CD4-positive, alpha-beta T cell (primary cell): Measurements from ENCODE around the gene SPRYD3. TPM values are rescaled to one million over a fixed set of nuclear protein-coding genes. Genes with fewer than 3 reads are reported as not detected.
A peak's percentile ranks its signal among the peaks of the same experiment; 100 is the strongest.

ENCODE experiments used
- ATAC-seq: fragments of 200-7000 bp; cut with Tn5 transposase; one replicate; pipeline ENCODE4 v1.10.0; 2022; ENCODE audit warnings: mild to moderate bottlenecking; ENCODE audit not compliant: poor library complexity
- CTCF ChIA-PET: fragments of 350-600 bp; sonication (Branson Sonifier 250); formaldehyde crosslinking; loops from one replicate; lab custom pipeline; 2021; ENCODE audit warnings: antibody characterized with exemption, inconsistent platforms; lab: Charles Lee
- POLR2A ChIA-PET: fragments of 350-600 bp; sonication (Branson Sonifier 250); formaldehyde crosslinking; loops from one replicate; lab custom pipeline; 2021; ENCODE audit warnings: antibody characterized with exemption, inconsistent platforms; lab: Charles Lee
- DNase-seq, 14 experiments: peaks; one replicate each; pipeline ENCODE4 v3.0.0-alpha.2; 2013 to 2020; ENCODE audit warnings: mixed read lengths in 2 of 14
- H3K27ac ChIP-seq, 2 donors: one replicate each; pipeline versions ENCODE4 v1.5.1 to v1.7.0; 2013; ENCODE audit warnings: low read length in 2 of 2, low read depth in 1 of 2, mild to moderate bottlenecking in 1 of 2
- H3K27me3 ChIP-seq, 2 experiments: 1 replicate in 1 of 2; 2 replicates in 1 of 2; pipeline versions ENCODE4 v1.6.1 to v1.7.0; 2013; ENCODE audit warnings: low read length in 2 of 2, control low read depth in 1 of 2, mild to moderate bottlenecking in 1 of 2, moderate library complexity in 1 of 2; ENCODE audit not compliant: insufficient read depth in 2 of 2, control insufficient read depth in 1 of 2
- H3K36me3 ChIP-seq: one replicate; pipeline ENCODE4 v1.6.1; 2013; ENCODE audit warnings: low read length, control low read depth; ENCODE audit not compliant: insufficient read depth
- H3K4me1 ChIP-seq: one replicate; pipeline ENCODE4 v1.6.1; 2013; ENCODE audit warnings: low read length, control low read depth; ENCODE audit not compliant: insufficient read depth
- H3K4me3 ChIP-seq: one replicate; pipeline ENCODE4 v1.5.1; 2013; ENCODE audit warnings: mild to moderate bottlenecking, low read length, moderate library complexity
- H3K9me3 ChIP-seq, 2 experiments: 1 replicate in 1 of 2; 2 replicates in 1 of 2; pipeline versions ENCODE4 v1.6.1 to v1.7.0; 2013; ENCODE audit warnings: low read length in 2 of 2, mild to moderate bottlenecking in 2 of 2, control low read depth in 1 of 2, moderate library complexity in 1 of 2; ENCODE audit not compliant: control insufficient read depth in 1 of 2, insufficient read depth in 1 of 2
- H3K27ac Mint-ChIP-seq: one replicate; pipeline ENCODE4 v1.8.0; 2020; ENCODE audit warnings: mixed read lengths
- H3K27me3 Mint-ChIP-seq: one replicate; pipeline ENCODE4 v1.8.0; 2021; ENCODE audit warnings: mixed read lengths
- H3K36me3 Mint-ChIP-seq: one replicate; pipeline ENCODE4 v1.8.0; 2021; ENCODE audit warnings: low read depth, mixed read lengths
- H3K4me1 Mint-ChIP-seq: one replicate; pipeline ENCODE4 v1.8.0; 2021; ENCODE audit warnings: low read depth, mixed read lengths
- H3K4me3 Mint-ChIP-seq: one replicate; pipeline ENCODE4 v1.8.0; 2020; ENCODE audit warnings: mild to moderate bottlenecking, mixed read lengths
- H3K9me3 Mint-ChIP-seq: one replicate; pipeline ENCODE4 v1.8.0; 2020; ENCODE audit warnings: mixed read lengths
- CTCF ChIP-seq: fragments of 200-600 bp; IDR thresholded peaks from one replicate; pipeline ENCODE4 v1.8.0; 2022; ENCODE audit warnings: antibody characterized with exemption, mild to moderate bottlenecking
- intact Hi-C, 2 experiments: fragments of 100-400 bp; cut with DNase I in 1 of 2; cut with micrococcal nuclease in 1 of 2; formaldehyde crosslinking; loops; one replicate each; pipeline versions ENCODE4 v1.15.1 to v1.9.0; 2023 to 2025; cut with DNase I, micrococcal nuclease
- total RNA-seq, 174 experiments: library from RNA in 2 of 174; stranded (reverse) in 2 of 174; gene quantifications; one replicate each; pipeline ENCODE4 v1.2.3 and lab custom pipeline; 2021 to 2026

The SPRYD3 gene
- total RNA-seq, 2 experiments from 2014 or later, result 17.7 to 21.0 TPM

- peaks cover 53% of the 10 kb centered on the region for H3K4me1 Mint-ChIP-seq
- ChIA-PET POLR2A (interaction anchor here (4.8 kb wide), 1 partner anchor 34 kb away, joined by 26 read pairs; no protein-coding TSS in a partner anchor), CTCF (interaction anchor here (1.2 to 7.6 kb wide), 6 partner anchors 13 to 46 kb away, joined by 3 to 114 read pairs (median 12); partner anchors contain the start of gene SPRYD3)
- H3K27me3 Mint-ChIP-seq, result peaks cover 5% of the 10 kb centered on the region
- H3K27ac Mint-ChIP-seq, result no peak overlapping the region
- intact Hi-C loops, result no loop called here
- no peak for TF ChIP-seq CTCF
- no peaks in the 10 kb centered on the region for H3K36me3 ChIP-seq
- DNase-seq (no peak), ATAC-seq (no peak)
- H3K36me3 Mint-ChIP-seq, result no peaks in the 10 kb centered on the region
- peaks cover 75% of the 10 kb centered on the region for H3K4me1 ChIP-seq
- H3K27me3 ChIP-seq, result peaks cover 0 to 11% of the 10 kb centered on the region in 2 experiments
- H3K9me3 ChIP-seq, result no peaks in the 10 kb centered on the region
- no peaks in the 10 kb centered on the region for H3K9me3 Mint-ChIP-seq
- no peak overlapping the region for H3K4me3 Mint-ChIP-seq
- no peak overlapping the region for H3K27ac ChIP-seq
- H3K4me3 ChIP-seq, result no peak overlapping the region
Measured at GRCh38 chr12:53100466-53101151, 21.4 kb upstream of the SPRYD3 start.

GRCh38 chr12:53099071-53099882 lies 20.1 kb upstream of the SPRYD3 start:
- ATAC-seq, result peak; percentile 73
- H3K27me3 Mint-ChIP-seq, result peaks cover 5% of the 10 kb centered on the region
- H3K4me3 Mint-ChIP-seq, result peak overlapping the region; percentile 71
- H3K36me3 Mint-ChIP-seq, result no peaks in the 10 kb centered on the region
- H3K27ac Mint-ChIP-seq, result peak overlapping the region; percentile 4
- peak; percentile 82 to 94 (median 86) for DNase-seq
- Histone ChIP-seq H3K36me3 (no peaks in the 10 kb centered on the region), H3K9me3 (no peaks in the 10 kb centered on the region), H3K4me3 (no peak overlapping the region), H3K4me1 (peaks cover 65% of the 10 kb centered on the region), H3K27ac (no peak overlapping the region), H3K27me3 (peaks cover 0 to 11% of the 10 kb centered on the region in 2 experiments)
- H3K4me1 Mint-ChIP-seq, result peaks cover 50% of the 10 kb centered on the region
- ChIA-PET POLR2A (interaction anchor here (0.7 to 4.8 kb wide), 6 partner anchors 14 to 222 kb away, joined by 3 to 37 read pairs (median 6); partner anchors contain the start of genes AAAS and SPRYD3), CTCF (interaction anchor here (0.7 to 7.6 kb wide), 10 partner anchors 12 to 61 kb away, joined by 3 to 114 read pairs (median 7); partner anchors contain the start of gene SPRYD3)
- TF ChIP-seq CTCF, result peak; percentile 97
- H3K9me3 Mint-ChIP-seq, result no peaks in the 10 kb centered on the region
- intact Hi-C loops, result loop anchor here (1.0 to 5.0 kb wide), 4 partner anchors 20 to 62 kb away; partner anchors contain the start of gene SPRYD3 (in 2 of the 2)

GRCh38 chr12:53098354-53098981 lies 19.3 kb upstream of the SPRYD3 start:
- Histone ChIP-seq H3K27me3 (peaks cover 0 to 11% of the 10 kb centered on the region in 2 experiments), H3K27ac (peak overlapping the region in 1 of 2 donors; percentile 29), H3K4me3 (peak overlapping the region; percentile 51), H3K4me1 (peaks cover 57% of the 10 kb centered on the region), H3K9me3 (no peaks in the 10 kb centered on the region), H3K36me3 (no peaks in the 10 kb centered on the region)
- Mint-ChIP-seq H3K27ac (peak overlapping the region; percentile 55), H3K4me3 (peak overlapping the region; percentile 76), H3K4me1 (peaks cover 42% of the 10 kb centered on the region), H3K36me3 (no peaks in the 10 kb centered on the region), H3K27me3 (peaks cover 5% of the 10 kb centered on the region), H3K9me3 (no peaks in the 10 kb centered on the region)
- ATAC-seq (no peak), DNase-seq (peak in 2 of 14 experiments; percentile 4 to 43)
- ChIA-PET POLR2A (interaction anchor here (0.9 to 4.8 kb wide), 6 partner anchors 14 to 223 kb away, joined by 3 to 37 read pairs (median 6); partner anchors contain the start of genes AAAS and SPRYD3), CTCF (interaction anchor here (0.5 to 7.6 kb wide), 10 partner anchors 13 to 1775 kb away, joined by 3 to 114 read pairs (median 6); partner anchors contain the start of genes BIN2 and SPRYD3)
- TF ChIP-seq CTCF, result no peak
- intact Hi-C loops, result loop anchor here (2.0 to 5.0 kb wide), 2 partner anchors 20 to 61 kb away; partner anchors contain the start of gene SPRYD3 (in 1 of the 2)
